ENCODE results near the gene PCNA.

DNA sequence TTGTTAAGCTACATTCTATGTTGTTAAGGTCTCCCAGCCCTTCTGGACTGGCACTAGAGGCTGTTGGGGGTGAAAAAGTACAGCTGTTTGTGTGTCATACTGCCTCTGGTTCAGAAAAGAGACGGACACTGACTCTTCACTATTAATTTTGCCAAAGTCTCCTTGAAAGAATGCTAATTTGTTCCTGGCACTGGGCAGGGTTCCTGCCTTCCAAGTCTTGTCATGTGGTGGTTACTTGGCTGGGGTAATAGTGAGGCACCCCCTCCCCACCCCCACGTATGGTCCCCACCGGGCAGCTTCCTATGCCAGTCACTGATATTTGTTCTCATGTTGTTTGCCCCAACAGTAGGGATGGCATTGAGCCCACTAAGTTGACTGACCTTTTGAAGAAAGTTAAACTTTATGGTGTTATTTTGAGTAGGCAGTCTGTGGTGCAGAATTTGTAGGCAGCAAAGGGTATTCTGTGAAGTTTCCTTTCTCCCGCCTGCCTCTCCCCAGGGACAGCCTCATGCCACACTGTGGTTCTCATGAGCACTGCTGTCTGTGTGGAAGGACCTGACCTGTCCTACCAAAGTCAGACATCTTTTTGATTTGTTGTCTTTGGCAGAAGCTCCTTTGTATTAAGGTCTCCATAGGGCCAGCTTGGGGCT lies 15.7 kb upstream of the PCNA start:
- TF ChIP-seq, protein P1, sequence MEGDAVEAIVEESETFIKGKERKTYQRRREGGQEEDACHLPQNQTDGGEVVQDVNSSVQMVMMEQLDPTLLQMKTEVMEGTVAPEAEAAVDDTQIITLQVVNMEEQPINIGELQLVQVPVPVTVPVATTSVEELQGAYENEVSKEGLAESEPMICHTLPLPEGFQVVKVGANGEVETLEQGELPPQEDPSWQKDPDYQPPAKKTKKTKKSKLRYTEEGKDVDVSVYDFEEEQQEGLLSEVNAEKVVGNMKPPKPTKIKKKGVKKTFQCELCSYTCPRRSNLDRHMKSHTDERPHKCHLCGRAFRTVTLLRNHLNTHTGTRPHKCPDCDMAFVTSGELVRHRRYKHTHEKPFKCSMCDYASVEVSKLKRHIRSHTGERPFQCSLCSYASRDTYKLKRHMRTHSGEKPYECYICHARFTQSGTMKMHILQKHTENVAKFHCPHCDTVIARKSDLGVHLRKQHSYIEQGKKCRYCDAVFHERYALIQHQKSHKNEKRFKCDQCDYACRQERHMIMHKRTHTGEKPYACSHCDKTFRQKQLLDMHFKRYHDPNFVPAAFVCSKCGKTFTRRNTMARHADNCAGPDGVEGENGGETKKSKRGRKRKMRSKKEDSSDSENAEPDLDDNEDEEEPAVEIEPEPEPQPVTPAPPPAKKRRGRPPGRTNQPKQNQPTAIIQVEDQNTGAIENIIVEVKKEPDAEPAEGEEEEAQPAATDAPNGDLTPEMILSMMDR (IDR thresholded peaks at IDR 0.05): no peak
- no peak for TF ChIP-seq EP300 (IDR thresholded peaks at IDR 0.05)

Data from stomach (tissue), 4 donors.